ENCODE measurements around the gene OR5AN1. TPM values are rescaled to one million over a fixed set of nuclear protein-coding genes. Genes with fewer than 3 reads are reported as not detected.

The OR5AN1 gene
- not detected in 2 replicates for total RNA-seq (ENCODE audit: low replicate concordance)

GRCh38 chr11:59358595-59358994 lies at the start of gene OR5AN1:
TSS of gene OR5AN1 (plus strand) at chr11:59358895. CDS start at chr11:59364459, 5,564 bp downstream.

Other genes with a start within 250 kb of the OR5AN1 start
- gene FAM111A, start 216.0 kb upstream of the OR5AN1 start, total RNA-seq (ENCODE audit: low replicate concordance): 19.0 and 22.1 TPM in 2 replicates
- 0.35 and 1.7 TPM in 2 replicates for gene DTX4, start 186.8 kb upstream of the OR5AN1 start, total RNA-seq (ENCODE audit: low replicate concordance)
- not detected in 2 replicates for gene MPEG1, start 146.0 kb upstream of the OR5AN1 start, total RNA-seq (ENCODE audit: low replicate concordance)
- not detected in 2 replicates for gene OR5A2, start 67.5 kb downstream of the OR5AN1 start, total RNA-seq (ENCODE audit: low replicate concordance)
- not detected in 2 replicates for gene OR5A1, start 77.6 kb downstream of the OR5AN1 start, total RNA-seq (ENCODE audit: low replicate concordance)
- not detected in 2 replicates for gene OR4D6, start 98.1 kb downstream of the OR5AN1 start, total RNA-seq (ENCODE audit: low replicate concordance)
- gene OR4D10, start 114.4 kb downstream of the OR5AN1 start, total RNA-seq (ENCODE audit: low replicate concordance): not detected in 2 replicates
- not detected in 2 replicates for gene OR4D11, start 144.7 kb downstream of the OR5AN1 start, total RNA-seq (ENCODE audit: low replicate concordance)
- not detected in 2 replicates for gene OR4D9, start 152.6 kb downstream of the OR5AN1 start, total RNA-seq (ENCODE audit: low replicate concordance)

All from smooth muscle cell of the coronary artery (primary cell).